Colonic mucosa (tissue), 4 donors: ENCODE results near the gene CD274. TPM values are rescaled to one million over a fixed set of nuclear protein-coding genes. Genes with fewer than 3 reads are reported as not detected.

Source experiments
- DNase-seq: peaks from one replicate; pipeline ENCODE4 v3.0.0-alpha.2; 2020
- H3K27ac ChIP-seq: fragments of 200-600 bp; one replicate; pipeline ENCODE4 v1.8.0; 2021
- H3K27me3 ChIP-seq: fragments of 200-600 bp; one replicate; pipeline ENCODE4 v1.8.0; 2021
- H3K36me3 ChIP-seq: fragments of 200-600 bp; one replicate; pipeline ENCODE4 v1.8.0; 2021
- H3K4me1 ChIP-seq: fragments of 200-600 bp; one replicate; pipeline ENCODE4 v1.8.0; 2021; ENCODE audit warnings: mild to moderate bottlenecking
- H3K4me3 ChIP-seq: fragments of 200-600 bp; one replicate; pipeline ENCODE4 v1.8.0; 2021
- H3K9ac ChIP-seq, 2 donors: one replicate each; pipeline ENCODE4 v1.7.0; 2013; ENCODE audit warnings: control low read depth in 2 of 2, low read depth in 2 of 2, low read length in 2 of 2
- H3K9me3 ChIP-seq: fragments of 200-600 bp; one replicate; pipeline ENCODE4 v1.8.0; 2021
- intact Hi-C: fragments of 100-400 bp; cut with DNase I; formaldehyde crosslinking; loops from one replicate; pipeline ENCODE4 v1.14.1; 2022
- total RNA-seq, 2 donors: library from RNA; stranded (reverse); fragmentation: NEBNext Ultra II Directional in 1 of 2; extraction: Animal tissue kit (Norgen Biotek cat#: 25700) in 1 of 2; gene quantifications; one replicate each; pipeline ENCODE4 v1.2.1, GENCODE V29; 2021
- TF ChIP-seq, protein P1 (sequence below): fragments of 200-600 bp; IDR thresholded peaks from one replicate; pipeline ENCODE4 v1.8.0; 2022; ENCODE audit warnings: antibody characterized with exemption, mild to moderate bottlenecking
- donor health status: healthy.
- donor health status: DM: no; HTN: no; CAD: no.
- donor health status: DM: no; HTN: no; CAD: no.

Gene CD274
- total RNA-seq, 2 donors from 2014 or later: 1.6 to 2.0 TPM

GRCh38 chr9:5500441-5501235 is 50.3 kb downstream of the CD274 start:
- no peaks in the 10 kb centered on the region for H3K27me3 ChIP-seq
- intact Hi-C loops: no loop called here
- TF ChIP-seq, protein P1, sequence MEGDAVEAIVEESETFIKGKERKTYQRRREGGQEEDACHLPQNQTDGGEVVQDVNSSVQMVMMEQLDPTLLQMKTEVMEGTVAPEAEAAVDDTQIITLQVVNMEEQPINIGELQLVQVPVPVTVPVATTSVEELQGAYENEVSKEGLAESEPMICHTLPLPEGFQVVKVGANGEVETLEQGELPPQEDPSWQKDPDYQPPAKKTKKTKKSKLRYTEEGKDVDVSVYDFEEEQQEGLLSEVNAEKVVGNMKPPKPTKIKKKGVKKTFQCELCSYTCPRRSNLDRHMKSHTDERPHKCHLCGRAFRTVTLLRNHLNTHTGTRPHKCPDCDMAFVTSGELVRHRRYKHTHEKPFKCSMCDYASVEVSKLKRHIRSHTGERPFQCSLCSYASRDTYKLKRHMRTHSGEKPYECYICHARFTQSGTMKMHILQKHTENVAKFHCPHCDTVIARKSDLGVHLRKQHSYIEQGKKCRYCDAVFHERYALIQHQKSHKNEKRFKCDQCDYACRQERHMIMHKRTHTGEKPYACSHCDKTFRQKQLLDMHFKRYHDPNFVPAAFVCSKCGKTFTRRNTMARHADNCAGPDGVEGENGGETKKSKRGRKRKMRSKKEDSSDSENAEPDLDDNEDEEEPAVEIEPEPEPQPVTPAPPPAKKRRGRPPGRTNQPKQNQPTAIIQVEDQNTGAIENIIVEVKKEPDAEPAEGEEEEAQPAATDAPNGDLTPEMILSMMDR: no peak
- no peak overlapping the region for H3K4me3 ChIP-seq
- H3K27ac ChIP-seq: no peak overlapping the region
- no peaks in the 10 kb centered on the region for H3K4me1 ChIP-seq
- DNase-seq: no peak
- no peak overlapping the region for H3K9ac ChIP-seq
- H3K36me3 ChIP-seq: no peaks in the 10 kb centered on the region
- H3K9me3 ChIP-seq: no peaks in the 10 kb centered on the region

DNA sequence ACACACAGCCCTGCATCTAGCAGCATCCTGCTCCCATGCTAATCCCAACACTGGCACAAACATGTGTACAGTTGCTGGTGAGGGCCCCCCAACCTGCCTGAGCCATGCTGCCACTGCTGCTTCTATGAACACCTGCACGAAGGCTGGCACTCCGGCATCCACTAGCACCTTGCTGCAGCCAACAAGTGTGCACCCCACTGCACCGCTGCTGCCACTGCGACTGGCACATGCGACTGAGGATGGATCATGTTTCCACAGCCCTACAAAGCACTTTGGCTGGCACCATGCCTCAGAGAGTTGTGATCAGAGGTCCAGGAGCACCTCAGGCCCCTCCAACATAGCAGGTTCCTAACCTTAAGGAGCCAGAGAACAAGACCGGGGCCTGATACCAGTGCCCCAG is 52.2 kb downstream of the CD274 start:
- no peak overlapping the region for H3K27ac ChIP-seq
- H3K27me3 ChIP-seq: no peaks in the 10 kb centered on the region
- no peak overlapping the region for H3K9ac ChIP-seq
- H3K4me1 ChIP-seq: no peaks in the 10 kb centered on the region
- no peak for DNase-seq
- no peaks in the 10 kb centered on the region for H3K36me3 ChIP-seq
- TF ChIP-seq, protein P1: no peak
- no peak overlapping the region for H3K4me3 ChIP-seq
- intact Hi-C loops: no loop called here
- H3K9me3 ChIP-seq: no peaks in the 10 kb centered on the region

DNA sequence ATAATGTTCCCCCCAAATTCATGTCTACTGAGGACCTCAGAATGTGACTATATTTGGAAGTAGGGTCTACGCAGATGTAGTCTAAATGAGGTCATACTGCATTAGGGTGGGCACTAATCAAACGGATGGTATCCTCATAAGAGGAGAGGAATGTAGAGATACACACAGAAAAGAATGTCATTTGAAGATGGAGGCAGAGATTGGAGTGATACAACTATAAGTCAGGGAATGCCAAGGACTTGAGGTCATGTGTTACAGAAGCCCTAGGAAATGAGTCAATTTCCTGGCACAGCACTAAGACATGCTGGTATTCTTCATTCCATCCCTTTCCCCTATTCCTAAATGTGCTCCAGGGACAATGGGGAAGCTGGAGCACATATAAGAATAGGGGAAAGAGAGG is 59.2 kb downstream of the CD274 start:
- Histone ChIP-seq H3K4me3 (no peak overlapping the region), H3K4me1 (no peaks in the 10 kb centered on the region), H3K27ac (peak overlapping the region; percentile 52), H3K9ac (no peak overlapping the region), H3K36me3 (no peaks in the 10 kb centered on the region), H3K9me3 (no peaks in the 10 kb centered on the region), H3K27me3 (no peaks in the 10 kb centered on the region)
- no peak for DNase-seq
- intact Hi-C loops: no loop called here
- TF ChIP-seq, protein P1: no peak

DNA sequence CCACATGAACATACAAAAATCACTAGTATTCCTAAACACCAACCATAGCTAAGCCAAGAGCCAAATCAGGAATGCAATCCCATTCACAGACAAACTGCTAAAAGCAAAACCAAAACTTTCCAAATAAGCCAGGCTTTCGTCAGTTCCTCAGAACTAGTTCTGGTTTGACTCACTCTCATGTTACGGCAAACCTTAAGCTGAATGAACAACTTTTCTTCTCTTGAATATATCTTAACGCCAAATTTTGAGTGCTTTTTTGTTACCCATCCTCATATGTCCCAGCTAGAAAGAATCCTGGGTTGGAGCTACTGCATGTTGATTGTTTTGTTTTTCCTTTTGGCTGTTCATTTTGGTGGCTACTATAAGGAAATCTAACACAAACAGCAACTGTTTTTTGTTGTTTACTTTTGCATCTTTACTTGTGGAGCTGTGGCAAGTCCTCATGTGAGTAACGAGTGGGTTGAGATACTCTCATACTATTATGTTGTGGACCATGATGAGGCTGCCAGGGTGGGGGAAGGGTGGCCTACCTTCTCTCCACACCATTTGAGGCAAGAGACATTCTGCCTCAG is 60.1 kb downstream of the CD274 start, which contains the start of gene PDCD1LG2:
TSS of gene PDCD1LG2 (plus strand) at position 172 of the 572 bp plus-strand sequence. CDS start 12,016 bp downstream, outside the sequence.
- peak within 1 kb of the TSS; percentile 52 for H3K27ac ChIP-seq
- no peaks in the 10 kb centered on the region for H3K9me3 ChIP-seq
- no peaks in the 10 kb centered on the region for H3K27me3 ChIP-seq
- TF ChIP-seq, protein P1: no peak
- H3K4me3 ChIP-seq: no peak within 1 kb of the TSS
- no peaks in the 10 kb centered on the region for H3K4me1 ChIP-seq
- H3K36me3 ChIP-seq: no peaks in the 10 kb centered on the region
- intact Hi-C loops: no loop called here
- peak within 1 kb of the TSS in 1 of 2 donors; percentile 16 for H3K9ac ChIP-seq
- no peak for DNase-seq

DNA sequence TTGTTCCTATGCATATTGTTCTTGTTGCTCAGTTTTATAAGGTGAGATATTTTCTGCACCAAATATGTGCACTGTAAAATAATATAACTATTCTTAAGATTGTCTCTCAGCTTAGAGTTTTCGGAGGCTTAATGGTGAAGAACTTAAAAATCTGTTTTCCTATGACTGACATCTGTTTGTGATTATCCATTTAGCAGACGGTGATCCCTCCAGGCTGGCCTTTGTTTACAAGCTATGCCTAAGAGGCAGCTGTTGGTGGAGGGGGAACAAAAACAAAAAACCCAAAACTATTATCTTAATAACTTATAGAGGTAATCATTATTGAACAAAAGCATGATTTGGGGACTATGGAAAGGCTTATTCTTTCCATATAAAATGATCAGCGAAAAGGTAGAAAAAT is 60.6 kb downstream of the CD274 start:
- Histone ChIP-seq H3K9me3 (no peaks in the 10 kb centered on the region), H3K27me3 (no peaks in the 10 kb centered on the region), H3K4me3 (no peak overlapping the region), H3K9ac (peak overlapping the region in 1 of 2 donors; percentile 16), H3K4me1 (no peaks in the 10 kb centered on the region), H3K27ac (peak overlapping the region; percentile 52), H3K36me3 (no peaks in the 10 kb centered on the region)
- intact Hi-C loops: no loop called here
- DNase-seq: no peak
- TF ChIP-seq, protein P1: no peak
